Measurements from ENCODE around the gene IGF2BP2.

- TF ChIP-seq CTCF (IDR thresholded peaks at IDR 0.05; ENCODE audit: insufficient read depth, low read length), result no peak
- no peak for TF ChIP-seq REST (IDR thresholded peaks at IDR 0.05; ENCODE audit: insufficient replicate concordance, low read depth)
- TF ChIP-seq POLR2AphosphoS5 (IDR thresholded peaks at IDR 0.05; ENCODE audit: low read depth), result no peak
Measured at GRCh38 chr3:185851959-185852358, 27.1 kb upstream of the IGF2BP2 start.

Measured in HL-60 (cell line).